Ishikawa (cell line): ENCODE measurements around the gene NAV2.

Experiments used
- CREB1 ChIP-seq: IDR thresholded peaks from 2 replicates; pipeline ENCODE4 v1.6.1; 2012; ENCODE audit warnings: low read depth
- EP300 ChIP-seq: IDR thresholded peaks from 2 replicates; pipeline ENCODE4 v1.6.1; 2012; ENCODE audit warnings: borderline replicate concordance
- FOXM1 ChIP-seq: IDR thresholded peaks from 2 replicates; pipeline ENCODE4 v1.6.1; 2012; ENCODE audit warnings: low read depth, borderline replicate concordance
- MAX ChIP-seq: IDR thresholded peaks from 2 replicates; pipeline ENCODE4 v1.6.1; 2012
- NFIC ChIP-seq: IDR thresholded peaks from 2 replicates; pipeline ENCODE4 v1.6.1; 2012
- RAD21 ChIP-seq: IDR thresholded peaks from 2 replicates; pipeline ENCODE4 v1.6.1; 2012; ENCODE audit warnings: low read depth
- REST ChIP-seq: IDR thresholded peaks from 2 replicates; pipeline ENCODE4 v1.6.1; 2012; ENCODE audit warnings: low read depth, mild to moderate bottlenecking
- TAF1 ChIP-seq: IDR thresholded peaks from 2 replicates; pipeline ENCODE4 v1.6.1; 2012; ENCODE audit warnings: low read depth, mild to moderate bottlenecking
- ZBTB7A ChIP-seq: IDR thresholded peaks from 2 replicates; pipeline ENCODE4 v1.6.1; 2012; ENCODE audit warnings: low read depth

DNA sequence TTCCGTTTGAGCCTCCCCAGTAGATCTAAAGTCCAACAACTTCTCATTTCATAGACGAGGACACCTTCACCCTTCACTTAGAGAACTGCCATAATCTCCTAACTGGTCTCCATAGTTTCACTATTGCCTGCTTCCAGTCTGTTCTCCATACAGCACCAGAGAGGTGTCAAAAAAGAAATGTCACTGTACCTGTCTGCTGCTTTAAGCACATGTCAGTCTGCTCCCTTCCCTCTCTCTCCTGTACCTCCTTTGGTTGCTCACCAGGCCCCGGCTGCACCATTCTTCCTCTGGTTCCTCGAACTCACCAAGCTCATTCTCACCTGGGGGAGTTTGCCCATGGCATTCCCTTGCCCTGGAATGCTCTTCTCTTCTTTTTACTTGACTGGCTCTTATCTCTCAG lies 75.8 kb downstream of the NAV2 start:
- TF ChIP-seq TAF1 (no peak), RAD21 (no peak), FOXM1 (no peak), EP300 (no peak), CREB1 (no peak), MAX (no peak), ZBTB7A (no peak), NFIC (no peak), REST (no peak)
